IPS DF 6.9 (cell line): ENCODE measurements around the gene FSTL3.

Experiments used
- DNase-seq: peaks from one replicate; pipeline ENCODE4 v3.0.0-alpha.2; 2013; ENCODE audit warnings: low read depth, low spot score
- H3K27ac ChIP-seq: one replicate; pipeline ENCODE4 v1.5.1; 2013; ENCODE audit warnings: low read length, control low read depth
- H3K27me3 ChIP-seq: 2 replicates; pipeline ENCODE4 v1.6.1; 2013; ENCODE audit warnings: mild to moderate bottlenecking, low read length; ENCODE audit not compliant: control insufficient read depth, insufficient read depth
- H3K36me3 ChIP-seq: 2 replicates; pipeline ENCODE4 v1.6.1; 2013; ENCODE audit warnings: low read length; ENCODE audit not compliant: control insufficient read depth, insufficient read depth
- H3K4me1 ChIP-seq: 2 replicates; pipeline ENCODE4 v1.6.1; 2013; ENCODE audit warnings: low read length; ENCODE audit not compliant: control insufficient read depth, insufficient read depth
- H3K4me3 ChIP-seq: 2 replicates; pipeline ENCODE4 v1.5.1; 2013; ENCODE audit warnings: mild to moderate bottlenecking, low read length
- H3K9me3 ChIP-seq: 2 replicates; pipeline ENCODE4 v1.6.1; 2013; ENCODE audit warnings: low read length, inconsistent platforms; ENCODE audit not compliant: control insufficient read depth, insufficient read depth
- WGBS: extraction: QIAGEN DNeasy Blood & Tissue Kit; methylation state at CpG from one replicate; pipeline ENCODE4 v1.1.7; 2013; ENCODE audit warnings: mixed read lengths, missing lambda C conversion rate; ENCODE audit not compliant: insufficient read length, insufficient coverage; 5-methylcytosine and 5-hydroxymethylcytosine counted together

FSTL3 gene

DNA sequence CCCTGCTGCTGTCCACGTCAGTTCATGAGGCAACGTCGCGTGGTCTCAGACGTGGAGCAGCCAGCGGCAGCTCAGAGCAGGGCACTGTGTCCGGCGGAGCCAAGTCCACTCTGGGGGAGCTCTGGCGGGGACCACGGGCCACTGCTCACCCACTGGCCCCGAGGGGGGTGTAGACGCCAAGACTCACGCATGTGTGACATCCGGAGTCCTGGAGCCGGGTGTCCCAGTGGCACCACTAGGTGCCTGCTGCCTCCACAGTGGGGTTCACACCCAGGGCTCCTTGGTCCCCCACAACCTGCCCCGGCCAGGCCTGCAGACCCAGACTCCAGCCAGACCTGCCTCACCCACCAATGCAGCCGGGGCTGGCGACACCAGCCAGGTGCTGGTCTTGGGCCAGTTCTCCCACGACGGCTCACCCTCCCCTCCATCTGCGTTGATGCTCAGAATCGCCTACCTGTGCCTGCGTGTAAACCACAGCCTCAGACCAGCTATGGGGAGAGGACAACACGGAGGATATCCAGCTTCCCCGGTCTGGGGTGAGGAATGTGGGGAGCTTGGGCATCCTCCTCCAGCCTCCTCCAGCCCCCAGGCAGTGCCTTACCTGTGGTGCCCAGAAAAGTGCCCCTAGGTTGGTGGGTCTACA is 6.6 kb downstream of the FSTL3 start:
- no peaks in the 10 kb centered on the region; the same call in 1 of the 2 replicates for H3K36me3 ChIP-seq
- WGBS, result no CpG with 5 or more reads among the region's 25 CpGs
- no peaks in the 10 kb centered on the region for H3K9me3 ChIP-seq
- no peak overlapping the region; the same call in 1 of the 2 replicates for H3K4me3 ChIP-seq
- no peaks in the 10 kb centered on the region for H3K27me3 ChIP-seq
- H3K4me1 ChIP-seq, result peaks cover 5% of the 10 kb centered on the region
- H3K27ac ChIP-seq, result no peak overlapping the region
- no peak for DNase-seq

DNA sequence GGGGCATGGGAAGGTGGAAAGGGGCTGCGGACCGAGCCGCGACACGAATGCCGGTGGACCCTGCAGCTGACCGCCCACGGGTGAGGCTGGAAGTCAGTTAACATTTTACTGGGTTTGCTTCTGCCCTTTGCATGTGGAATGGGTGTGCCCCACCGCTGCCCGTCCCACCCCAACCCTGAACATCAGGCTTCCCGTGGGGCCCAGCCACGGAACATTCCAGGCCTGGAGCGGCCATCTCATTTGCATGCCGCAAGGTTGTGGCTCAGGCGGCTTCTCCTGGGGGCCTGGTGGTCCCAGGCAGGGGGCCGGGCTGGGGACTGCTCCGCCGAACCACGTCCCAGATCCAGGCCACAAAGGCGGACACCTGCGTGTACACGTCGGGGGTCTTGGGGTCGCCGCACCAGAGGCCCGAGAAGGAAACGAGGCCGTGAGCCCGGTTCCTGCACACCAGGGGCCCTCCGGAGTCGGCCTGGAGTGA is 9.3 kb downstream of the FSTL3 start:
- DNase-seq, result no peak
- no peak overlapping the region for H3K4me3 ChIP-seq
- no peaks in the 10 kb centered on the region; the same call in 1 of the 2 replicates for H3K36me3 ChIP-seq
- H3K9me3 ChIP-seq, result no peaks in the 10 kb centered on the region
- H3K27me3 ChIP-seq, result no peaks in the 10 kb centered on the region
- no peak overlapping the region for H3K27ac ChIP-seq
- H3K4me1 ChIP-seq, result peaks cover 5% of the 10 kb centered on the region
- WGBS, result no CpG with 5 or more reads among the region's 31 CpGs

DNA sequence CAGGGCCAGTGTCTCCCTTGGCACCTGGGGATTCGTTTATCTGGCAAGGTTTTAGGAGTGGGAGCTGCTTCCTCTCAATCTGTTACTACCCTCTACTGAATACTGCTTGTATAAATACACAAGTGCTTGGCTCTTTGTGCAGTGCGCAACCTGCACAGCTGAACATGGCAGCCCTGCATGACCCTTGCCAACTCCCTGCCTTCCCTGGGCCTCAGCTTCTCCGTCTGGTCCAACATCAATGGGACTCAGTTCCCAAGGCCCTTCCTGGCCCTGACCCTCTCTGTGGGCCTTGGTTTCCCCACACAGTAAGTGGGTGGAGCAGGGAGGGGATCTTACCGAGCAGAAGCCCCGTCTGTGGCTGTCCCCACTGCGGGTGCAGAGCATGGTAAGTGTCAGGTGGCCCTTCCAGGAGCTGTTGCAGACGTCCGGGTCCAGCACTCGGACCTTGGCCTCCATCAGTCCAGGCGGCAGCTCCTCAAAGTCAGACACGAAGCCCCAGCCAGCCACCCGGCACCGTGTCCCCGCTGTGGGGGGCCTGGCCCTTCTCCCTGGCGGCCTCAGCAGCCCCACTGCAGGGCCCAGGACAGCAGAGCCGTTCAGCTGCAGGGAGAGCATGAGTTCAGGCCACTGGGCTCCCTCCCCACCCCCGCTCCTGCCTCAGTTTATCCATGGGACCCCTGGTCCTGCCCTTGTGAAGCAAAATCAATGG is 10.6 kb downstream of the FSTL3 start:
- no peak for DNase-seq
- no CpG with 5 or more reads among the region's 17 CpGs for WGBS

DNA sequence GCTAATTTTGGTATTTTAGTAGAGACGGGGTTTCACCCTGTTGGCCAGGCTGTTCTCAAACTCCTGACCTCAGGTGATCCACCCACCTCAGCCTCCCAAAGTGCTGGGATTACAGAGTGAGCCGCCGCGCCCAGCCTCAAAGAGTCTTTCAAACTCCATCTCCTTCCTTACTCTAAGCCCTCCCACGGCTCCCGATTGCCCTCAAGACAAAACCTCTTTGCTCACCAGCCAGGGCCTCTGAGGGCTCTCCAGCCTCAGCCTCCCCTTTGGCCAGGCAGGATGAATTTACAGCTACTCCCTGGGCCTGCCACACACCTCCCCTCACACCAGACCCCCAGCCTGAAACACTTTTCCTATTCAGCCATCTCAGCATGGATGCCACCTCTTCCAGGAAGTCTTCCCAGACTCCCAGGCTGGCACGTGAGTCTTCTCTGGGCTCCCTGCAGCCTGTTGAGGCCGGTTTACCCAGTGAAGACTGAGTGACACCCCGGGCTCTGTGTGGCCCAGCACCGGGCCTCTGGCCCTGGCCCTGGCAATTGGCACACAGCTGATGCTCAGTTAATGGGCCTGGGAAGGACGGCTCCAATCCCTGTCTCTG is 11.5 kb downstream of the FSTL3 start:
- Histone ChIP-seq H3K4me1 (0 out of 2 replicates have a peak, but pooled peaks cover 1% of the 10 kb centered on the region), H3K4me3 (no peak overlapping the region), H3K27me3 (no peaks in the 10 kb centered on the region), H3K27ac (no peak overlapping the region), H3K9me3 (no peaks in the 10 kb centered on the region), H3K36me3 (no peaks in the 10 kb centered on the region; the same call in 1 of the 2 replicates)
- no peak for DNase-seq
- no CpG with 5 or more reads among the region's 11 CpGs for WGBS

More for the DNA sequence above, 10.6 kb downstream of the FSTL3 start:
- Histone ChIP-seq H3K36me3 (no peaks in the 10 kb centered on the region; the same call in 1 of the 2 replicates), H3K4me3 (no peak overlapping the region), H3K27me3 (no peaks in the 10 kb centered on the region), H3K9me3 (no peaks in the 10 kb centered on the region), H3K27ac (no peak overlapping the region), H3K4me1 (0 out of 2 replicates have a peak, but pooled peaks cover 1% of the 10 kb centered on the region)

DNA sequence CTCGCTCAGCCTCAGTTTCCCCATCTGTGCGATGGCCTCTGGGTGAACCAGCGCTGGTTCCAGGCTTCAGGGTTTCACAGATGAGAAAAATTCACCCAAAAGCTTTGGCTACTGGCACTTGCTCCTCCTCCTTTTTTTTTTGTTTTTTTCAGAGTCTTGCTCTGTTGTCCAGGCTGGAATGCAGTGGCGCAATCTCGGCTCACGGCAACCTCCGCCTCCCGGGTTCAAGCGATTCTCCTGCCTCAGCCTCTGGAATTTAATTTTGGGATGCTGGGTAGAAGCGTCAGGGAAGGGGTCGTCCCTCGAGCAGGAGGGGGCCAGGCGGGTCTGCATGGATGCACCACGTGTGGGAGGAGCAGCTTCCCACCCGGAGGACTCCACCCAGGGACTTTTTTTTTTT is 12.0 kb downstream of the FSTL3 start:
- H3K27ac ChIP-seq, result no peak overlapping the region
- no peak for DNase-seq

DNA sequence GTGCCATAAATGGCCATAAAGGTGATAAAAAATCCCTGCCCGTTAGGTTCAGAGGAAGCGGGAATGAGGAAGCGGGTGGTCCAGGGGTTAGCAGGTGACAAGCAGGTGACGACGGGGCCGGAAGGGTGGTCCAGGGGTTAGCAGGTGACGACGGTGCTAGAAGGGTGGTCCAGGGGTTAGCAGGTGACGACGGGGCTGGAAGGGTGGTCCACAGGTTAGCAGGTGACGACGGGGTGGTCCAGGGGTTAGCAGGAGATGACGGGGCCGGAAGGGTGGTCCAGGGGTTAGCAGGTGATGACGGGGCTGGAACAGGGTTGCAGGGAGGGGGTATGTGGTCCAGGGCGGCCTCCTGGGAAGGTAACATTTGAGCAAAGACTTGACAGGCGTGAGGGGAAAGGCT is 12.8 kb downstream of the FSTL3 start:
- no peak for DNase-seq
- Histone ChIP-seq H3K27me3 (no peaks in the 10 kb centered on the region), H3K4me3 (no peak overlapping the region), H3K27ac (no peak overlapping the region), H3K4me1 (0 out of 2 replicates have a peak, but pooled peaks cover 1% of the 10 kb centered on the region), H3K9me3 (no peaks in the 10 kb centered on the region), H3K36me3 (no peaks in the 10 kb centered on the region; the same call in 1 of the 2 replicates)
- WGBS, result no CpG with 5 or more reads among the region's 17 CpGs

More for the DNA sequence above, 12.0 kb downstream of the FSTL3 start:
- Histone ChIP-seq H3K27me3 (no peaks in the 10 kb centered on the region), H3K4me3 (no peak overlapping the region), H3K36me3 (no peaks in the 10 kb centered on the region; the same call in 1 of the 2 replicates), H3K4me1 (0 out of 2 replicates have a peak, but pooled peaks cover 1% of the 10 kb centered on the region), H3K9me3 (no peaks in the 10 kb centered on the region)
- WGBS, result no CpG with 5 or more reads among the region's 15 CpGs

DNA sequence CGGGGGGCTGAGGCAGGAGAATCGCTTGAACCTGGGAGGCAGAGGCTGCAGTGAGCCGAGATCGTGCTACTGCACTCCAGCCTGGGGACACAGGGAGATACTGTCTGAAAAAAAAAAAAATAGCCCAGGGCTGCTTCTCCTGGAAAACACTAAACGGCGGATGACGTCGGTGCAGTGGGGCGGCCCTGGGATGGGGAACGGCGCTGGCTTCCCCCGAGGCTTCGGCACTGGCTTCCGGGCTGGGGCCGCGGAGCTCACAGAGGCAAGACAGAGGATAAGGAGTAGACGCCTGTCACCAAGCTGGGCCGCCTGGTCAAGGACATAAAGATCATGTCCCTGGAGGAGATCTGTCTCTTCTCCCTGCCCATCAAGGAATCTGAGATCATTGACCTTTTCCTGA is 14.0 kb downstream of the FSTL3 start:
- Histone ChIP-seq H3K36me3 (no peaks in the 10 kb centered on the region; the same call in 1 of the 2 replicates), H3K4me1 (0 out of 2 replicates have a peak, but pooled peaks cover under 1% of the 10 kb centered on the region), H3K27me3 (no peaks in the 10 kb centered on the region), H3K27ac (no peak overlapping the region), H3K9me3 (no peaks in the 10 kb centered on the region), H3K4me3 (no peak overlapping the region)
- DNase-seq, result no peak
- no CpG with 5 or more reads among the region's 18 CpGs for WGBS

DNA sequence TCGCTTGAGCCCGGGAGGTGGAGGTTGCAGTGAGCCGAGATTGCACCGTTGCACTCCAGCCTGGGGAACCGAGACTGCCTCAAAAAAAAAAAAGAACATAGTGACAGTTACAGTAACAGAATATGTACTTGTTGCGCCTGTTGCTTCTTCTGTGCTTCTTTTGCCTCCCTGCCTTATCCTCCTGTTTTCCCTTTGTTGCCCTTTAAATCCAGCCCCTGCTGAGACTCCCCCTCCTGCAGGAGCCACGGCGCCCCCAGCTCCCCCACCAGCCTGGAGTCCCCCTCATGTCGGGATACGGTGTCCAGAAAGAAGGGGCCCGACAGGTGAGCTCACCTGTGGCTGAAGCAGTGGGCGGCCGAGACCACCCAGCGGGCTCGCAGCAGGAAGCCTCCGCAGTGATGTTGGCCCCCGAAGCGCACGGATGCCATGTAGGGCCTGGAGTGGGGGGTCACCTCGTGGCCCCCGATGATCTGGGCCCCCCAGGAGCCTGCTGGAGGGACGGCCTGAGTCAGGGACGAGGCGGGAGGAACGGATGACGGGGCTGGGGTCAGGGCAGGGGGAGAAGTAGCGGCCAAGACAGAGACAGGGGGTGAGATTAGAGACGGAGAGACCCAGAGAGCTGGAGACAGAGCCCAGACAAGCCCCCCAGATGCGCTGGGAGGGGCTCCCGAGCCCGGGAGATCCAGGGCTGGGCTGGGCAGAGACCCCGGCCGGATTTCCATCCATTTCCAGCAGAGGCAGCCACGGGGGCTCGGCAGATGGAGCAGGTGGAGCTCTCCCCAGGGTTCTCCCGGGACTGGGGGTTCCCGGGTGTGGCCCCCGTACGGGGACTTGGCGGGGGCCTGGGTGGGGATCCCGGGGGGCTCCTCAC is 18.5 kb downstream of the FSTL3 start:
- DNase-seq, result no peak
- H3K27me3 ChIP-seq, result no peaks in the 10 kb centered on the region
- WGBS, result no CpG with 5 or more reads among the region's 41 CpGs

DNA sequence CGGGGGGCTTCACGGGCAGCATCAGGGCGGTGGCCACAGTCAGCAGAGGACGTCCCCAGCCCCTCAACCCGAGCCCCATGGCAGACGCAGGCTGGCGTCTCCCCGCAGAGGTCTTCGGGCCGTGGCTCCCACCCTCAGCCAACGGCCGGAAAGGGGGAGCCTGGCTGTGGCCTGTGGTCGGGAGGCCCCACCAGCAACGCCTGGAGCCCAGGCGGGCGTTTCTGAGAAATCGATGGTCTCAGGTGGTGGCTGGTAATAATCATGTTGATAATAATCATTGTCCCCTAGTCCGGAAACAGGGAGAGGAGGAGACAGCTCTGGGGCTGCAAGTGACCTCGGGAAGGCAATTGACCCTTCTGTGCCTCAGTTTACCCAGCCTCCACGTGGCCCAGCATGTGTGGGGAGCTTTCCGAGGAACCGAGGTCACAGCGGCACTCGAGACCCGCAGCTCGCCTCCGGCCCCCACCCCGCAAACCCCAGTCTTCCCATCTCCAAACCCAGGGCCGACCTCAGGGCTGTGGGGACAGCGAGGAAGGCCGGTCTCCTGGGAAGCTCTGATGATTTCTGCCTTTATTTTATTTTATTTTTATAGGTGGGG is 19.3 kb downstream of the FSTL3 start, which contains the start of gene PRSS57:
PRSS57 (minus strand) TSS at position 101 of the 598 bp plus-strand sequence; CDS start at position 79, 22 bp downstream.
- no peaks in the 10 kb centered on the region for H3K4me1 ChIP-seq
- H3K4me3 ChIP-seq, result no peak within 1 kb of the TSS
- WGBS, result no CpG with 5 or more reads among the region's 31 CpGs
- H3K36me3 ChIP-seq, result no peaks in the 10 kb centered on the region
- H3K27ac ChIP-seq, result no peak within 1 kb of the TSS
- H3K27me3 ChIP-seq, result no peaks in the 10 kb centered on the region
- H3K9me3 ChIP-seq, result no peaks in the 10 kb centered on the region
- DNase-seq, result no peak

More for the DNA sequence above, 18.5 kb downstream of the FSTL3 start:
- no peaks in the 10 kb centered on the region for H3K4me1 ChIP-seq
- H3K36me3 ChIP-seq, result no peaks in the 10 kb centered on the region
- no peak overlapping the region for H3K4me3 ChIP-seq
- no peaks in the 10 kb centered on the region for H3K9me3 ChIP-seq
- H3K27ac ChIP-seq, result no peak overlapping the region
